IMR-90 (cell line): ENCODE data around the gene PEX5L.

ENCODE experiments used
- BHLHE40 ChIP-seq: fragments of 150-350 bp; IDR thresholded peaks from 2 replicates; pipeline ENCODE4 v1.6.1; 2016; ENCODE audit warnings: mild to moderate bottlenecking, low read depth, low read length
- CEBPB ChIP-seq: IDR thresholded peaks from 2 replicates; pipeline ENCODE4 v1.6.1; 2012; ENCODE audit warnings: low read depth, low read length, improper control_type of control experiment
- POLR2A ChIP-seq: IDR thresholded peaks from 2 replicates; pipeline ENCODE4 v1.6.1; 2012; ENCODE audit warnings: mild to moderate bottlenecking, low read depth, low read length
- RFX5 ChIP-seq: IDR thresholded peaks from 2 replicates; pipeline ENCODE4 v1.8.0; 2012; ENCODE audit warnings: low read depth, mild to moderate bottlenecking, low read length, moderate library complexity
- SMC3 ChIP-seq: fragments of 150-350 bp; IDR thresholded peaks from 2 replicates; pipeline ENCODE4 v1.6.1; 2016; ENCODE audit warnings: low read depth, mild to moderate bottlenecking, antibody characterized with exemption, low read length, moderate library complexity
- TF ChIP-seq, protein P1 (sequence below): conservative IDR thresholded peaks from 2 replicates; pipeline ENCODE4 v1.5.1; 2012; ENCODE audit warnings: mild to moderate bottlenecking, low read depth, low read length, improper control_type of control experiment
- TF ChIP-seq, protein P2 (sequence below): fragments of 150-350 bp; IDR thresholded peaks from 2 replicates; pipeline ENCODE4 v1.6.1; 2017; ENCODE audit warnings: mild to moderate bottlenecking, antibody characterized with exemption, low read length, low read depth
- TF ChIP-seq, protein P3 (sequence below): fragments of 150-350 bp; IDR thresholded peaks from 2 replicates; pipeline ENCODE4 v1.6.1; 2016; ENCODE audit warnings: low read depth, mild to moderate bottlenecking, low read length, moderate library complexity, borderline replicate concordance

DNA sequence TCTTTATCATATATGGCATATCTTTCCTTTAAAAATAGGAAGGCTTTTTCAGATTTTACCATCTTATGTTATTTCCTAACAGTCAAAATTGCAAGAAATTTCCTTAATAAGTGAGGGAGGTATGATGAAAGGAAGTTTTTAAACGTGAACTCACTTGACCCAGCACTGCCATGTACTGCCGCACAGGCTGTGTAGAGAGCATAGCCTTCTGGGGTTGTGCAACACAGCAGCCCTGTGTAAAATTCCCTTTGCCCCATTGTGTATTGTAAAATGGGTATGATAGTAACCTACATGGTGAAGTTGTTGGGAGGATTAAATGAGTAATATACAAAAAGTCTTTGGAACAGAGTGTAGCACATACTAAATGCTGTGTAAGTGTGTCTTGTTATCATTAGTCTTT is 78.6 kb downstream of the PEX5L start:
- TF ChIP-seq, protein P1, sequence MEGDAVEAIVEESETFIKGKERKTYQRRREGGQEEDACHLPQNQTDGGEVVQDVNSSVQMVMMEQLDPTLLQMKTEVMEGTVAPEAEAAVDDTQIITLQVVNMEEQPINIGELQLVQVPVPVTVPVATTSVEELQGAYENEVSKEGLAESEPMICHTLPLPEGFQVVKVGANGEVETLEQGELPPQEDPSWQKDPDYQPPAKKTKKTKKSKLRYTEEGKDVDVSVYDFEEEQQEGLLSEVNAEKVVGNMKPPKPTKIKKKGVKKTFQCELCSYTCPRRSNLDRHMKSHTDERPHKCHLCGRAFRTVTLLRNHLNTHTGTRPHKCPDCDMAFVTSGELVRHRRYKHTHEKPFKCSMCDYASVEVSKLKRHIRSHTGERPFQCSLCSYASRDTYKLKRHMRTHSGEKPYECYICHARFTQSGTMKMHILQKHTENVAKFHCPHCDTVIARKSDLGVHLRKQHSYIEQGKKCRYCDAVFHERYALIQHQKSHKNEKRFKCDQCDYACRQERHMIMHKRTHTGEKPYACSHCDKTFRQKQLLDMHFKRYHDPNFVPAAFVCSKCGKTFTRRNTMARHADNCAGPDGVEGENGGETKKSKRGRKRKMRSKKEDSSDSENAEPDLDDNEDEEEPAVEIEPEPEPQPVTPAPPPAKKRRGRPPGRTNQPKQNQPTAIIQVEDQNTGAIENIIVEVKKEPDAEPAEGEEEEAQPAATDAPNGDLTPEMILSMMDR: no peak
- TF ChIP-seq, protein P2, sequence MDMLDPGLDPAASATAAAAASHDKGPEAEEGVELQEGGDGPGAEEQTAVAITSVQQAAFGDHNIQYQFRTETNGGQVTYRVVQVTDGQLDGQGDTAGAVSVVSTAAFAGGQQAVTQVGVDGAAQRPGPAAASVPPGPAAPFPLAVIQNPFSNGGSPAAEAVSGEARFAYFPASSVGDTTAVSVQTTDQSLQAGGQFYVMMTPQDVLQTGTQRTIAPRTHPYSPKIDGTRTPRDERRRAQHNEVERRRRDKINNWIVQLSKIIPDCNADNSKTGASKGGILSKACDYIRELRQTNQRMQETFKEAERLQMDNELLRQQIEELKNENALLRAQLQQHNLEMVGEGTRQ: no peak
- no peak for TF ChIP-seq POLR2A
- no peak for TF ChIP-seq RFX5
- TF ChIP-seq SMC3: no peak
- TF ChIP-seq, protein P3, sequence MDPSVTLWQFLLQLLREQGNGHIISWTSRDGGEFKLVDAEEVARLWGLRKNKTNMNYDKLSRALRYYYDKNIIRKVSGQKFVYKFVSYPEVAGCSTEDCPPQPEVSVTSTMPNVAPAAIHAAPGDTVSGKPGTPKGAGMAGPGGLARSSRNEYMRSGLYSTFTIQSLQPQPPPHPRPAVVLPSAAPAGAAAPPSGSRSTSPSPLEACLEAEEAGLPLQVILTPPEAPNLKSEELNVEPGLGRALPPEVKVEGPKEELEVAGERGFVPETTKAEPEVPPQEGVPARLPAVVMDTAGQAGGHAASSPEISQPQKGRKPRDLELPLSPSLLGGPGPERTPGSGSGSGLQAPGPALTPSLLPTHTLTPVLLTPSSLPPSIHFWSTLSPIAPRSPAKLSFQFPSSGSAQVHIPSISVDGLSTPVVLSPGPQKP: no peak
- no peak for TF ChIP-seq CEBPB
- no peak for TF ChIP-seq BHLHE40
